ENCODE data around the gene KRTAP2-3. TPM values are rescaled to one million over a fixed set of nuclear protein-coding genes. Genes with fewer than 3 reads are reported as not detected.
A peak's percentile ranks its signal among the peaks of the same experiment; 100 is the strongest.

KRTAP2-3 gene
- total RNA-seq, 1 donor from 2014 or later, result 0.69 TPM

DNA sequence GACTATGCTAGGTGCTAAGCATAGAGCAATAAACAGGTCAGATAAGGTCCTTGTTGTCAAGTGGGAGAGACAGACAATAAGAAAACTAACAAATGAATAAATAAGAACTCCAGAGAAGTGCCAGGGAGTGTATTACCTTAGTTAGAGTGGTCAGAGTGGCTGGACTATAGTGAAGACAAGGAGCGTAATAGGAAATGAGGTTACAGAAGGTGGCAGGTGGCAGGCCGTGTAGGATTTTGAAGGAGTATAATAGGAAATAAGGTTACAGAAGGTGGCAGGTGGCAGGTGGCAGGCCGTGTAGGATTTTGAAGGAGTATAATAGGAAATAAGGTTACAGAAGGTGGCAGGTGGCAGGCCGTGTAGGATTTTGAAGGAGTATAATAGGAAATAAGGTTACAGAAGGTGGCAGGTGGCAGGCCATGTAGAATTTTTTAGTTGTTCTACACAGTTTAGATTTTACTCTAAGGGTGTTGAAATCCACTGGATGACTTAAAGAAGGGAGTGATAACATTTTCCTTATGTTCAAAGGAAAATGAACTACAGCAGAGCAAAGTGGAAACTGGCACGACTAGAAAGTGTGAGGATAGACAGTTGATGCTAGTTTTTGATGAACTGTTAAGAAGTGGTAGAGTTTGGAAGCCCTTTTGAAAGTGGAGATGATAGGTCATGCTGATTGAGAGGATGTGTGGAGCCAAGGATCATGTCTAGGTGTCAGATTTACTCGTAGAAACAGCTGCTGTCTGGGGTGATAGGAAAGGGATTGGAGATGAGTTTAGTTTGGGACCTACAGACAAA lies 47.4 kb downstream of the KRTAP2-3 start:
- DNase-seq (ENCODE audit: low spot score in 2 of 2, unreplicated experiment in 2 of 2), result no peak
- H3K36me3 Mint-ChIP-seq, result no peaks in the 10 kb centered on the region
- H3K4me1 Mint-ChIP-seq, result peaks cover 29% of the 10 kb centered on the region
- no peak overlapping the region for H3K4me3 Mint-ChIP-seq
- no peak overlapping the region for H3K27ac Mint-ChIP-seq
- H3K27me3 Mint-ChIP-seq (ENCODE audit: low read depth), result no peaks in the 10 kb centered on the region
- H3K9me3 Mint-ChIP-seq, result peaks cover 6% of the 10 kb centered on the region
- TF ChIP-seq, protein P1, sequence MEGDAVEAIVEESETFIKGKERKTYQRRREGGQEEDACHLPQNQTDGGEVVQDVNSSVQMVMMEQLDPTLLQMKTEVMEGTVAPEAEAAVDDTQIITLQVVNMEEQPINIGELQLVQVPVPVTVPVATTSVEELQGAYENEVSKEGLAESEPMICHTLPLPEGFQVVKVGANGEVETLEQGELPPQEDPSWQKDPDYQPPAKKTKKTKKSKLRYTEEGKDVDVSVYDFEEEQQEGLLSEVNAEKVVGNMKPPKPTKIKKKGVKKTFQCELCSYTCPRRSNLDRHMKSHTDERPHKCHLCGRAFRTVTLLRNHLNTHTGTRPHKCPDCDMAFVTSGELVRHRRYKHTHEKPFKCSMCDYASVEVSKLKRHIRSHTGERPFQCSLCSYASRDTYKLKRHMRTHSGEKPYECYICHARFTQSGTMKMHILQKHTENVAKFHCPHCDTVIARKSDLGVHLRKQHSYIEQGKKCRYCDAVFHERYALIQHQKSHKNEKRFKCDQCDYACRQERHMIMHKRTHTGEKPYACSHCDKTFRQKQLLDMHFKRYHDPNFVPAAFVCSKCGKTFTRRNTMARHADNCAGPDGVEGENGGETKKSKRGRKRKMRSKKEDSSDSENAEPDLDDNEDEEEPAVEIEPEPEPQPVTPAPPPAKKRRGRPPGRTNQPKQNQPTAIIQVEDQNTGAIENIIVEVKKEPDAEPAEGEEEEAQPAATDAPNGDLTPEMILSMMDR (IDR thresholded peaks at IDR 0.05; ENCODE audit: unreplicated experiment), result no peak

DNA sequence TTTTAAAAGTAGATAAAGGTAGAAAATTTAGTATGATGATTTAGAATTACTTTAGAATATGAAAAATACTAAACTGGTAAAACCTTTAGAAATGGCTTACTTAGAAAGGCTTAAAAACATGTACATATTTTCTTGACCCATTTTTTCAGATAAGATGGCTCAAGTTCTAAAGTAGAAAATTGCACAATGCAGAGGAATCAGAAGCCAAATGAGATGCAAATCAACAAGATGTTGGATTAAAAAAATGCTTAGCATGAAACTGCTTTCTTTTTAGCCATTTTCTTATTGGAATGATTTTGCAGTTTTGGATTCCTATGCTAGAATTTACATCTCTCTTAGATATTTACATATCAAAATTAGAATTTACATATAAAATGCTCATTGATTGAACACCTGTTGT lies 49.5 kb downstream of the KRTAP2-3 start:
- peaks cover 32% of the 10 kb centered on the region for H3K4me1 Mint-ChIP-seq
- no peak overlapping the region for H3K4me3 Mint-ChIP-seq
- TF ChIP-seq, protein P1 (IDR thresholded peaks at IDR 0.05; ENCODE audit: unreplicated experiment), result no peak
- no peak overlapping the region for H3K27ac Mint-ChIP-seq
- no peaks in the 10 kb centered on the region for H3K27me3 Mint-ChIP-seq (ENCODE audit: low read depth)
- H3K9me3 Mint-ChIP-seq, result no peaks in the 10 kb centered on the region
- no peak for DNase-seq (ENCODE audit: low spot score in 2 of 2, unreplicated experiment in 2 of 2)
- H3K36me3 Mint-ChIP-seq, result no peaks in the 10 kb centered on the region

DNA sequence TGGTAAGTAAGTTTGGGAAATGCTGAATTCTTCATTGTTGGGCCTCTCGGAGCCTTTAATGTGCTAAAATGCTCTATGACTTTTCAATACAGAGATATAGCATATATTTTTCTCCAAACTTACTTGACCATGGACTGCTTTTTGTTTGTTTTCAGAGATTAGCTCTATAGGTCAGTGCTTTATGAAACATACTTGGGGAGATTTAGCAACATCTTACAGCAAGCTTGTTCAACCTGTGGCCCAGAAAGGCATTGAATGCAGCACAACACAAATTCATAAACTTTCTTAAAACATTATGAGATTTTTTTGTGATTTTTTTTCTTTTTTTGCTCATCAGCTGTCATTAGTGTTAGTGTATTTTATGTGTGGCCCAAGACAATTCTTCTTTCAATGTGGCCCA lies 50.0 kb downstream of the KRTAP2-3 start:
- Mint-ChIP-seq H3K9me3 (no peaks in the 10 kb centered on the region), H3K4me3 (no peak overlapping the region), H3K36me3 (no peaks in the 10 kb centered on the region), H3K27me3 (ENCODE audit: low read depth) (no peaks in the 10 kb centered on the region), H3K4me1 (peaks cover 32% of the 10 kb centered on the region), H3K27ac (peak overlapping the region; percentile 84)
- TF ChIP-seq, protein P1 (IDR thresholded peaks at IDR 0.05; ENCODE audit: unreplicated experiment), result no peak
- DNase-seq (ENCODE audit: low spot score in 2 of 2, unreplicated experiment in 2 of 2), result no peak

DNA sequence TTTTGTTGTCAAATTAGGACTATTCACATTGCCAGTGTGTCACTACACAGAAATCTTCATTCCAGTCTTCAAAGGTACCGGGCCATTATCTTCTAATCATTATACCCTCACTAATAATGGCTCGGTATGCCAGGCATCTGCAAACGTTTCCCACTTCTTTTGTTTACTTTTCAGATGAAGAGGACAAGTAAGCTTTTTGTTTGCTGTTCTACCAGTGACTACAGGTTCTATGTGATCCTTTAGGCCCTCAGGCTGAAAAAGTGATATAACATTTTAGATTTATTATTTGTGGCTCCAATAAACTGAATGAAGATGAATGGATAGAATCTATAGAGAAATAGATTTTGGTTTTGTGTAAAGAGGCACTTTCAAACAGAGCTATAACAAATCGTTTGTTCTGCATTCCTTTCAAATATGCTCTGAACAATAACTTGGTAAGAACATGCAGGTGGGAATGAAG lies 50.6 kb downstream of the KRTAP2-3 start:
- H3K27ac Mint-ChIP-seq, result peak overlapping the region; percentile 84
- no peaks in the 10 kb centered on the region for H3K27me3 Mint-ChIP-seq (ENCODE audit: low read depth)
- peaks cover 32% of the 10 kb centered on the region for H3K4me1 Mint-ChIP-seq
- H3K4me3 Mint-ChIP-seq, result no peak overlapping the region
- TF ChIP-seq, protein P1 (IDR thresholded peaks at IDR 0.05; ENCODE audit: unreplicated experiment), result no peak
- no peaks in the 10 kb centered on the region for H3K9me3 Mint-ChIP-seq
- H3K36me3 Mint-ChIP-seq, result no peaks in the 10 kb centered on the region
- DNase-seq (ENCODE audit: low spot score in 2 of 2, unreplicated experiment in 2 of 2), result no peak

Other genes starting within 250 kb of the KRTAP2-3 start
- 39.0 to 43.6 TPM (median 39.5 TPM) in 3 replicates for gene KRT10, start 237.5 kb downstream of the KRTAP2-3 start, total RNA-seq
- gene KRT12, start 192.9 kb downstream of the KRTAP2-3 start, total RNA-seq, result not detected in 3 replicates
- gene KRT20, start 174.9 kb downstream of the KRTAP2-3 start, total RNA-seq, result not detected in 3 replicates
- gene KRT23, start 122.5 kb downstream of the KRTAP2-3 start, total RNA-seq, result 2.3 to 2.8 TPM (median 2.6 TPM) in 3 replicates
- not detected in 3 replicates for gene KRT39, start 93.2 kb downstream of the KRTAP2-3 start, total RNA-seq
- gene KRT40, start 75.8 kb downstream of the KRTAP2-3 start, total RNA-seq, result 0.16 TPM in 1 of 3 replicates, not detected in the others
- not detected in 3 replicates for gene KRTAP3-3, start 66.0 kb downstream of the KRTAP2-3 start, total RNA-seq
- gene KRTAP3-2, start 60.2 kb downstream of the KRTAP2-3 start, total RNA-seq, result not detected in 3 replicates
- 0.41 to 1.3 TPM (median 0.95 TPM) in 3 replicates for gene KRTAP3-1, start 51.0 kb downstream of the KRTAP2-3 start, total RNA-seq
- not detected in 3 replicates for gene KRTAP1-5, start 32.9 kb downstream of the KRTAP2-3 start, total RNA-seq
- not detected in 3 replicates for gene KRTAP1-4, start 29.9 kb downstream of the KRTAP2-3 start, total RNA-seq
- not detected in 3 replicates for gene KRTAP1-3, start 25.2 kb downstream of the KRTAP2-3 start, total RNA-seq
- not detected in 3 replicates for gene KRTAP1-1, start 18.7 kb downstream of the KRTAP2-3 start, total RNA-seq
- not detected in 3 replicates for gene KRTAP2-1, start 12.8 kb downstream of the KRTAP2-3 start, total RNA-seq
- not detected in 3 replicates for gene KRTAP2-2, start 4.9 kb downstream of the KRTAP2-3 start, total RNA-seq
- not detected in 3 replicates for gene KRTAP2-4, start 5.8 kb upstream of the KRTAP2-3 start, total RNA-seq
- not detected in 3 replicates for gene KRTAP4-7, start 24.0 kb upstream of the KRTAP2-3 start, total RNA-seq
- not detected in 3 replicates for gene KRTAP4-8, start 38.0 kb upstream of the KRTAP2-3 start, total RNA-seq
- not detected in 3 replicates for gene KRTAP4-16, start 42.1 kb upstream of the KRTAP2-3 start, total RNA-seq
- gene KRTAP4-9, start 45.3 kb upstream of the KRTAP2-3 start, total RNA-seq, result not detected in 3 replicates
- gene KRTAP4-11, start 58.3 kb upstream of the KRTAP2-3 start, total RNA-seq, result not detected in 3 replicates
- not detected in 3 replicates for gene KRTAP4-12, start 64.1 kb upstream of the KRTAP2-3 start, total RNA-seq
- gene KRTAP4-6, start 80.4 kb upstream of the KRTAP2-3 start, total RNA-seq, result not detected in 3 replicates
- not detected in 3 replicates for gene KRTAP4-5, start 89.7 kb upstream of the KRTAP2-3 start, total RNA-seq
- not detected in 3 replicates for gene KRTAP4-4, start 100.6 kb upstream of the KRTAP2-3 start, total RNA-seq
- gene KRTAP4-3, start 108.1 kb upstream of the KRTAP2-3 start, total RNA-seq, result not detected in 3 replicates
- gene KRTAP4-2, start 118.1 kb upstream of the KRTAP2-3 start, total RNA-seq, result not detected in 3 replicates
- gene KRTAP4-1, start 124.8 kb upstream of the KRTAP2-3 start, total RNA-seq, result not detected in 3 replicates
- not detected in 3 replicates for gene KRTAP9-1, start 129.8 kb upstream of the KRTAP2-3 start, total RNA-seq
- gene KRTAP9-2, start 166.5 kb upstream of the KRTAP2-3 start, total RNA-seq, result not detected in 3 replicates
- gene KRTAP9-3, start 172.3 kb upstream of the KRTAP2-3 start, total RNA-seq, result not detected in 3 replicates
- not detected in 3 replicates for gene KRTAP9-8, start 177.9 kb upstream of the KRTAP2-3 start, total RNA-seq
- gene KRTAP9-4, start 189.6 kb upstream of the KRTAP2-3 start, total RNA-seq, result not detected in 3 replicates
- not detected in 3 replicates for gene KRTAP9-9, start 195.3 kb upstream of the KRTAP2-3 start, total RNA-seq
- gene KRTAP9-6, start 205.3 kb upstream of the KRTAP2-3 start, total RNA-seq, result not detected in 3 replicates
- not detected in 3 replicates for gene KRTAP9-7, start 215.6 kb upstream of the KRTAP2-3 start, total RNA-seq
- gene KRTAP29-1, start 242.7 kb upstream of the KRTAP2-3 start, total RNA-seq, result not detected in 3 replicates
- gene KRTAP16-1, start 249.2 kb upstream of the KRTAP2-3 start, total RNA-seq, result not detected in 3 replicates

All from mesothelial cell of epicardium (in vitro differentiated cells).